Osteoblast (primary cell): Measurements from ENCODE around the gene CD9. TPM values are rescaled to one million over a fixed set of nuclear protein-coding genes. Genes with fewer than 3 reads are reported as not detected.

Experiments used
- DNase-seq: peaks from one replicate; pipeline ENCODE4 v3.0.0; 2011; ENCODE audit warnings: low spot score, mixed read lengths; ENCODE audit not compliant: insufficient read length; ENCODE audit errors: missing footprints
- H2AFZ ChIP-seq: 2 replicates; pipeline ENCODE4 v1.6.0; 2011; ENCODE audit warnings: mild to moderate bottlenecking, low read length
- H3K27ac ChIP-seq: 2 replicates; pipeline ENCODE4 v1.5.1; 2011; ENCODE audit warnings: mild to moderate bottlenecking, low read depth, low read length, moderate library complexity
- H3K27me3 ChIP-seq: 2 replicates; pipeline ENCODE4 v1.6.0; 2012; ENCODE audit warnings: mild to moderate bottlenecking, control low read depth, inconsistent platforms, low read length, moderate library complexity; ENCODE audit not compliant: insufficient read depth
- H3K36me3 ChIP-seq: 2 replicates; pipeline ENCODE4 v1.5.1; 2011; ENCODE audit warnings: mild to moderate bottlenecking, low read length, control low read depth, moderate library complexity; ENCODE audit not compliant: insufficient read depth
- H3K4me1 ChIP-seq: 2 replicates; pipeline ENCODE4 v1.5.1; 2011; ENCODE audit warnings: mild to moderate bottlenecking, low read length, control low read depth, moderate library complexity; ENCODE audit not compliant: insufficient read depth
- H3K4me2 ChIP-seq: 2 replicates; pipeline ENCODE4 v1.6.0; 2011; ENCODE audit warnings: mild to moderate bottlenecking, low read length; ENCODE audit not compliant: insufficient read depth
- H3K4me3 ChIP-seq: fragments of 200-600 bp; sonication (generic); 3 replicates; pipeline ENCODE4 v1.5.1; 2012; ENCODE audit warnings: mild to moderate bottlenecking, low read length, inconsistent platforms; ENCODE audit not compliant: insufficient read depth
- H3K79me2 ChIP-seq: 2 replicates; pipeline ENCODE4 v1.6.0; 2012; ENCODE audit warnings: mild to moderate bottlenecking, low read length, control low read depth, inconsistent platforms; ENCODE audit not compliant: insufficient read depth
- H3K9me3 ChIP-seq: 2 replicates; pipeline ENCODE4 v1.5.1; 2011; ENCODE audit warnings: low read depth, low read length, control low read depth
- H4K20me1 ChIP-seq: 2 replicates; pipeline ENCODE4 v1.6.0; 2012; ENCODE audit warnings: mild to moderate bottlenecking, low read length, control low read depth; ENCODE audit not compliant: insufficient read depth
- CTCF ChIP-seq: IDR thresholded peaks from 2 replicates; pipeline ENCODE4 v1.5.1; 2011; ENCODE audit warnings: mild to moderate bottlenecking, low read depth, low read length, moderate library complexity; ENCODE audit errors: extremely low read depth
- total RNA-seq: library from RNA; depleted of rRNA; stranded (reverse); fragments of >200 nt; gene quantifications from 2 replicates; pipeline ENCODE4 v1.2.3, GENCODE V29; 2012

The CD9 gene
- total RNA-seq, 1 donor = 34.4 TPM

- H3K27ac ChIP-seq = no peak overlapping the region
- no peak overlapping the region for H3K4me3 ChIP-seq
- H3K4me2 ChIP-seq = no peak overlapping the region
- H3K9me3 ChIP-seq = no peaks in the 10 kb centered on the region
- no peaks in the 10 kb centered on the region for H4K20me1 ChIP-seq
- no peak overlapping the region for H2AFZ ChIP-seq
- no peak for DNase-seq
- no peaks in the 10 kb centered on the region for H3K79me2 ChIP-seq
- peaks cover 5% of the 10 kb centered on the region for H3K4me1 ChIP-seq
- no peaks in the 10 kb centered on the region for H3K36me3 ChIP-seq
- H3K27me3 ChIP-seq = peaks cover 12% of the 10 kb centered on the region
- no peak for TF ChIP-seq CTCF
Measured at GRCh38 chr12:6262623-6263022, 62.4 kb downstream of the CD9 start.

- no peak for TF ChIP-seq CTCF
- H2AFZ ChIP-seq = no peak overlapping the region
- peak; percentile 46 for DNase-seq
Measured at GRCh38 chr12:6263931-6264330, 63.7 kb downstream of the CD9 start.

GRCh38 chr12:6264402-6265037 is 64.3 kb downstream of the CD9 start:
- H3K4me1 ChIP-seq = peaks cover 5% of the 10 kb centered on the region
- H3K27me3 ChIP-seq = peaks cover 7% of the 10 kb centered on the region
- H3K79me2 ChIP-seq = no peaks in the 10 kb centered on the region
- peak; percentile 51 for DNase-seq
- no peak overlapping the region for H3K4me3 ChIP-seq
- no peaks in the 10 kb centered on the region for H3K9me3 ChIP-seq
- TF ChIP-seq CTCF = no peak
- no peak overlapping the region for H3K27ac ChIP-seq
- no peak overlapping the region for H2AFZ ChIP-seq
- H4K20me1 ChIP-seq = no peaks in the 10 kb centered on the region
- no peak overlapping the region for H3K4me2 ChIP-seq
- H3K36me3 ChIP-seq = no peaks in the 10 kb centered on the region

More at GRCh38 chr12:6263931-6264330, 63.7 kb downstream of the CD9 start:
- H3K27me3 ChIP-seq = peaks cover 8% of the 10 kb centered on the region
- H4K20me1 ChIP-seq = no peaks in the 10 kb centered on the region
- no peaks in the 10 kb centered on the region for H3K9me3 ChIP-seq
- H3K27ac ChIP-seq = no peak overlapping the region
- no peak overlapping the region for H3K4me3 ChIP-seq
- no peak overlapping the region for H3K4me2 ChIP-seq
- H3K4me1 ChIP-seq = peaks cover 5% of the 10 kb centered on the region
- H3K36me3 ChIP-seq = no peaks in the 10 kb centered on the region
- H3K79me2 ChIP-seq = no peaks in the 10 kb centered on the region

GRCh38 chr12:6265038-6265405 is 64.8 kb downstream of the CD9 start:
- H4K20me1 ChIP-seq = no peaks in the 10 kb centered on the region
- no peaks in the 10 kb centered on the region for H3K36me3 ChIP-seq
- no peak overlapping the region for H2AFZ ChIP-seq
- no peak overlapping the region for H3K4me2 ChIP-seq
- no peaks in the 10 kb centered on the region for H3K9me3 ChIP-seq
- DNase-seq = peak; percentile 25
- peaks cover 7% of the 10 kb centered on the region for H3K27me3 ChIP-seq
- TF ChIP-seq CTCF = no peak
- no peaks in the 10 kb centered on the region for H3K79me2 ChIP-seq
- no peak overlapping the region for H3K4me3 ChIP-seq
- peaks cover 5% of the 10 kb centered on the region for H3K4me1 ChIP-seq
- no peak overlapping the region for H3K27ac ChIP-seq
